Measurements from ENCODE around the gene CPSF3.

The CPSF3 gene

DNA sequence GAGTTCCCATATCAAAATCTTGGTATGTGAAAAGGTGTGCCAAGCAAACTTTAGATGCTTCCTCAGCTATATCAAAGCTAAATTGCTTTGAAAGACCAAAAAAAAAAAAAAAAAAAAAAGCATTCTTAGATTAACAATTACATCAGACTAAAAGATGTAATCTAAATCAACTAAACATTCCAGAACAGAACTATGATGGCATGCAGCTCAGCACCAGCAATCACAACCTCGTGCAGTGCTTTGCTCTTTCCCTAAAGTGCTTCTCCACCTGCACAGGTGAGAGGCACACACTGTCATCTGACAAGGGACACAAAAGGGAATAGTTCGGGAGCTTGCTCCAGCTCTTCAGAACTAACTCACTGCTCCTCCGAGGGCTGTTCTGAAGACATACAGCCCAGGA, 94.7 kb downstream of the CPSF3 start:
- no peak for TF ChIP-seq CTCF (IDR thresholded peaks at IDR 0.05)

GRCh38 chr2:9518780-9519179, 95.3 kb downstream of the CPSF3 start:
- no peak for TF ChIP-seq CTCF (IDR thresholded peaks at IDR 0.05)

GRCh38 chr2:9519250-9519649, 95.8 kb downstream of the CPSF3 start:
- no peak for TF ChIP-seq CTCF (IDR thresholded peaks at IDR 0.05)

All from LNCAP (cell line).